HG02798 (cell line): ENCODE results near the gene RNASET2.
A peak's percentile ranks its signal among the peaks of the same experiment; 100 is the strongest.
"Not testable (repeated sequence)": the region's sequence is repeated elsewhere in the genome, so short reads cannot be mapped to it uniquely, and the experiment has no call there.

Experiments used
- ATAC-seq: cut with Tn5 transposase; IDR thresholded peaks from one replicate; pipeline ENCODE4 v1.9.1; 2021; ENCODE audit warnings: mild to moderate bottlenecking; ENCODE audit not compliant: unreplicated experiment, poor library complexity

Gene RNASET2

GRCh38 chr6:166905505-166906134, 50.7 kb downstream of the RNASET2 start:
- ATAC-seq = no peak

- ATAC-seq = no peak
Observed at GRCh38 chr6:166905013-166905412, 51.3 kb downstream of the RNASET2 start.

- ATAC-seq = peak; percentile 47
Observed at GRCh38 chr6:166904101-166904746, 52.1 kb downstream of the RNASET2 start.

- ATAC-seq = no peak
Observed at GRCh38 chr6:166903500-166903899, 52.9 kb downstream of the RNASET2 start.

GRCh38 chr6:166903027-166903426, 53.3 kb downstream of the RNASET2 start:
- no peak for ATAC-seq

- ATAC-seq = no peak
Observed at GRCh38 chr6:166902211-166902755, 54.1 kb downstream of the RNASET2 start.

- no peak for ATAC-seq
Observed at GRCh38 chr6:166901626-166902025, 54.7 kb downstream of the RNASET2 start.

- ATAC-seq = no peak
Observed at GRCh38 chr6:166900956-166901607, 55.3 kb downstream of the RNASET2 start.

- ATAC-seq = no peak
Observed at GRCh38 chr6:166900130-166900708, 56.1 kb downstream of the RNASET2 start.

GRCh38 chr6:166898910-166899309, 57.4 kb downstream of the RNASET2 start:
- no peak for ATAC-seq

GRCh38 chr6:166894614-166895013, 61.7 kb downstream of the RNASET2 start:
- not testable (repeated sequence) for ATAC-seq

- ATAC-seq = not testable (repeated sequence)
Observed at GRCh38 chr6:166892472-166892871, 63.9 kb downstream of the RNASET2 start.

- ATAC-seq = not testable (repeated sequence)
Observed at GRCh38 chr6:166886773-166887172, 69.6 kb downstream of the RNASET2 start.

GRCh38 chr6:166884958-166885357, 71.4 kb downstream of the RNASET2 start:
- ATAC-seq = not testable (repeated sequence)

- ATAC-seq = no peak
Observed at GRCh38 chr6:166879594-166879993, 76.8 kb downstream of the RNASET2 start.
